Cardiac muscle cell (in vitro differentiated cells and primary cell): ENCODE measurements around the gene PEX5. TPM values are rescaled to one million over a fixed set of nuclear protein-coding genes. Genes with fewer than 3 reads are reported as not detected.
"Not testable (repeated sequence)": the region's sequence is repeated elsewhere in the genome, so short reads cannot be mapped to it uniquely, and the experiment has no call there.

Experiments
- DNase-seq, 2 donors: peaks; one replicate each; pipeline versions ENCODE4 v3.0.0 to v3.0.0-alpha.2; 2010 to 2017; ENCODE audit warnings: low read depth in 1 of 2, low spot score in 1 of 2
- H3K27ac ChIP-seq: fragments of 200-600 bp; sonication (generic); 2 replicates; pipeline ENCODE4 v1.5.1; 2016
- H3K27me3 ChIP-seq: fragments of 200-600 bp; sonication (generic); 2 replicates; pipeline ENCODE4 v1.6.0; 2016; ENCODE audit warnings: control low read depth
- H3K36me3 ChIP-seq: fragments of 200-600 bp; sonication (generic); 2 replicates; pipeline ENCODE4 v1.5.1; 2016; ENCODE audit warnings: control low read depth
- H3K4me1 ChIP-seq: fragments of 200-600 bp; sonication (generic); 2 replicates; pipeline ENCODE4 v1.8.1; 2017; ENCODE audit warnings: low read depth, mild to moderate bottlenecking, mixed run types
- H3K4me3 ChIP-seq: fragments of 200-600 bp; sonication (generic); 2 replicates; pipeline ENCODE4 v1.5.1; 2016; ENCODE audit warnings: mild to moderate bottlenecking
- H3K9me3 ChIP-seq: fragments of 200-600 bp; sonication (generic); 2 replicates; pipeline ENCODE4 v1.5.1; 2017; ENCODE audit warnings: low read depth, mild to moderate bottlenecking, control low read depth
- CTCF ChIP-seq: IDR thresholded peaks from 2 replicates; pipeline ENCODE4 v1.5.1; 2012; ENCODE audit warnings: low read depth, mild to moderate bottlenecking, low read length
- polyA plus RNA-seq: library from polyadenylated mRNA; unstranded; fragments of >200 nt; fragmentation: Nextera tagmentation; extraction: Ambion mirVana; gene quantifications from 2 replicates; pipeline ENCODE4 v1.2.1, GENCODE V29; 2016
- total RNA-seq: library from RNA; depleted of rRNA; stranded (reverse); fragments of >200 nt; gene quantifications from 2 replicates; pipeline ENCODE4 v1.2.3, GENCODE V29; 2016

The PEX5 gene
- total and polyA plus RNA-seq, 2 experiments from 2014 or later: 20.4 to 50.1 TPM

- H3K9me3 ChIP-seq: no peaks in the 10 kb centered on the region
- H3K36me3 ChIP-seq: no peaks in the 10 kb centered on the region
- H3K4me1 ChIP-seq: no peaks in the 10 kb centered on the region
- no peak overlapping the region for H3K27ac ChIP-seq
- no peak overlapping the region for H3K4me3 ChIP-seq
- H3K27me3 ChIP-seq: no peaks in the 10 kb centered on the region
- peak; percentile 83 to 89 for DNase-seq
- peak; percentile 90 for TF ChIP-seq CTCF
These were observed 30.2 kb downstream of the PEX5 start for GRCh38 chr12:7219599-7220243.

- TF ChIP-seq CTCF: no peak
- no peaks in the 10 kb centered on the region for H3K4me1 ChIP-seq
These were observed 32.0 kb downstream of the PEX5 start for GRCh38 chr12:7221486-7221885.

GRCh38 chr12:7229741-7230140, 40.3 kb downstream of the PEX5 start:
- no peak overlapping the region for H3K4me3 ChIP-seq
- H3K36me3 ChIP-seq: no peaks in the 10 kb centered on the region
- TF ChIP-seq CTCF: no peak
- peak in 1 of 2 donors; percentile 32 for DNase-seq
- H3K27ac ChIP-seq: no peak overlapping the region
- H3K4me1 ChIP-seq: no peaks in the 10 kb centered on the region
- H3K9me3 ChIP-seq: no peaks in the 10 kb centered on the region
- no peaks in the 10 kb centered on the region for H3K27me3 ChIP-seq

More at GRCh38 chr12:7221486-7221885, 32.0 kb downstream of the PEX5 start:
- Histone ChIP-seq H3K9me3 (no peaks in the 10 kb centered on the region), H3K27ac (no peak overlapping the region), H3K36me3 (no peaks in the 10 kb centered on the region), H3K27me3 (no peaks in the 10 kb centered on the region), H3K4me3 (no peak overlapping the region)
- no peak for DNase-seq

GRCh38 chr12:7241404-7242005, 52.0 kb downstream of the PEX5 start:
- no peaks in the 10 kb centered on the region for H3K4me1 ChIP-seq
- H3K27me3 ChIP-seq: no peaks in the 10 kb centered on the region
- no peak overlapping the region for H3K27ac ChIP-seq
- TF ChIP-seq CTCF: no peak
- H3K9me3 ChIP-seq: no peaks in the 10 kb centered on the region
- DNase-seq: peak in 1 of 2 donors; percentile 12
- no peaks in the 10 kb centered on the region for H3K36me3 ChIP-seq
- no peak overlapping the region for H3K4me3 ChIP-seq

- TF ChIP-seq CTCF: no peak
- no peaks in the 10 kb centered on the region for H3K27me3 ChIP-seq
- H3K9me3 ChIP-seq: no peaks in the 10 kb centered on the region
- DNase-seq: no peak
- no peaks in the 10 kb centered on the region for H3K36me3 ChIP-seq
- H3K4me3 ChIP-seq: no peak overlapping the region
- no peaks in the 10 kb centered on the region for H3K4me1 ChIP-seq
- no peak overlapping the region for H3K27ac ChIP-seq
These were observed 53.0 kb downstream of the PEX5 start for GRCh38 chr12:7242176-7243101.

GRCh38 chr12:7251328-7251996, 62.0 kb downstream of the PEX5 start:
- not testable (repeated sequence) for DNase-seq, H3K4me3 ChIP-seq, H3K27ac ChIP-seq, H3K9me3 ChIP-seq, H3K36me3 ChIP-seq, H3K27me3 ChIP-seq, H3K4me1 ChIP-seq
